Kidney epithelial cell (primary cell): Measurements from ENCODE around the gene RARRES2. TPM values are rescaled to one million over a fixed set of nuclear protein-coding genes. Genes with fewer than 3 reads are reported as not detected.
"Not testable (repeated sequence)": the region's sequence is repeated elsewhere in the genome, so short reads cannot be mapped to it uniquely, and the experiment has no call there.

Source experiments
- DNase-seq: peaks from one replicate; pipeline ENCODE4 v3.0.0-alpha.2; 2010; ENCODE audit warnings: low read depth
- H3K27me3 ChIP-seq: 2 replicates; pipeline ENCODE4 v1.6.0; 2011; ENCODE audit warnings: low read length; ENCODE audit not compliant: control insufficient read depth, insufficient read depth
- H3K36me3 ChIP-seq: 2 replicates; pipeline ENCODE4 v1.5.1; 2011; ENCODE audit warnings: low read length; ENCODE audit not compliant: control insufficient read depth, insufficient read depth
- H3K4me3 ChIP-seq: 2 replicates; pipeline ENCODE4 v1.5.1; 2011; ENCODE audit warnings: low read depth, mild to moderate bottlenecking, control low read depth, low read length
- CTCF ChIP-seq: IDR thresholded peaks from 2 replicates; pipeline ENCODE4 v1.5.1; 2011; ENCODE audit warnings: mild to moderate bottlenecking, moderate library complexity, low read length, control low read depth, inconsistent platforms; ENCODE audit not compliant: insufficient read depth, poor library complexity, severe bottlenecking
- total RNA-seq: library from RNA; depleted of rRNA; stranded (reverse); fragments of >200 nt; gene quantifications from 2 replicates; pipeline ENCODE4 v1.2.3, GENCODE V29; 2015

The RARRES2 gene
- total RNA-seq, 1 donor from 2014 or later = 0.38 TPM

- Histone ChIP-seq H3K4me3 (peak overlapping the region; percentile 61), H3K27me3 (no peaks in the 10 kb centered on the region), H3K36me3 (no peaks in the 10 kb centered on the region)
- DNase-seq = no peak
- TF ChIP-seq CTCF = no peak
Observed at GRCh38 chr7:150322114-150322832, 19.2 kb downstream of the RARRES2 start.

GRCh38 chr7:150321788-150322113, 19.7 kb downstream of the RARRES2 start:
- no peak for TF ChIP-seq CTCF
- no peak for DNase-seq
- H3K27me3 ChIP-seq = no peaks in the 10 kb centered on the region
- no peaks in the 10 kb centered on the region for H3K36me3 ChIP-seq
- H3K4me3 ChIP-seq = no peak overlapping the region

DNA sequence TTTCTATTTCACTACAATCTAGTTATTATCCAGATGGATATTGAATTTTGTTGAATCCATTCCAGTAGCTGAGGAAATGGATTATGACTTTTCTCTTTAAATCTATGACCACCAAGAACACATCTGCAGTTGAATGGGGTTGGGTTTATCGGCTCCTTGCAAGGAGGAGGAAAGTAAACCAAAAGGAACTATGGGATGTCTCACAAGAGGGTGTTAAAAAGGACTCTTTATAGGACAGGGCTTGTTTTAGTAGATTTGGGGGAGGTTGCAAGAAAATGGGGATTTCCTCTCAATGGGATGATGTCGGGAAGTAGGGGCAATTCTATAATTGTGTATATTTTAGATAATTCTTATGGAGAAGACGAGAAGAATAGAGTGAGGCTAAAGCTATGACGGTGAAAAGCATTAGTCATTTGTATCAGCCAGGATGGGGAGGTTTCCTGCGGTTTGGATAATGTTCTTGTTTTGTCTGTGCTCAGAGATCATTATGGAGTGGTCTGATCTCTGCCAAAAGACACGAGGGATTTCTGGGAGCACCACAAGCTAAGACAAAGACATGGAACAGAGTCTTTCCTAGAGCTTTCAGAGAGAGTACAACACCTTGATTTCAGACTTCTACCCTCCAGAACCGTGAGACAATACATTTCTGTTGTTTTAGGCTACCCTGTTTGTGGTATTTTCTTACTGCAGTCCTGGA, 23.5 kb downstream of the RARRES2 start:
- no peaks in the 10 kb centered on the region for H3K27me3 ChIP-seq
- no peak for TF ChIP-seq CTCF
- DNase-seq = no peak
- peaks cover 2% of the 10 kb centered on the region for H3K36me3 ChIP-seq
- no peak overlapping the region for H3K4me3 ChIP-seq

GRCh38 chr7:150316987-150317386, 24.4 kb downstream of the RARRES2 start:
- H3K4me3 ChIP-seq, H3K36me3 ChIP-seq, DNase-seq, H3K27me3 ChIP-seq: not testable (repeated sequence)

DNA sequence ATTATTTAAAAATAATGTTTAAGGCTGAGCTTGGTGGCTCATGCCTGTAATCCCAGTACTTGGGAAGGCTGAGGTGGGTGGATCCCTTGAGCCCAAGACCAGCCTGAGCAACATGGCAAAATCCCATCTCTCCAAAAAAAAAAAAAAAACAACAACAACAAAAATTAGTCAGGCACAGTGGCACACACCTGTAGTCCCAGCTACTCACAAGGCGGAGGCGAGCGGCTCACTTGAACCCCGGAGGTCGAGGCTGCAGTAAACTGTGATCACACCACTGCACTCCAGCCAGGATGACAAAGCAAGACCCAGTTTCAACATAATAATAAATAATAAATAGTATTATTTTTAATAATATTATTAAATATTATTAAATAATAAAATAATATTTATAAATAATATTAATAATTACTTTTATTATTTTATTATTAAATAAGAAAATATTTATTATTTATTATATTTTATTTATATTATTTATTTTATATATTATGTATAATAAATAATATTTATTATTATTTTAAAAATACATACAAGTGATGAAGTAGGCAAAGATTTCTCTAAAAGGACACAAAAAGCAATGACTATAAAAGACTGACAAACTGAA, 26.7 kb downstream of the RARRES2 start:
- no peak for DNase-seq
- no peak for TF ChIP-seq CTCF
- Histone ChIP-seq H3K36me3 (peaks cover 2% of the 10 kb centered on the region), H3K4me3 (no peak overlapping the region), H3K27me3 (no peaks in the 10 kb centered on the region)

- H3K27me3 ChIP-seq = no peaks in the 10 kb centered on the region
- no peak for TF ChIP-seq CTCF
- no peak for DNase-seq
- H3K36me3 ChIP-seq = peaks cover 2% of the 10 kb centered on the region
- no peak overlapping the region for H3K4me3 ChIP-seq
Observed at GRCh38 chr7:150313870-150314269, 27.6 kb downstream of the RARRES2 start.
